LNCaP clone FGC (cell line): ENCODE results near the gene SFXN1.

Experiments
- DNase-seq: peaks from one replicate; pipeline ENCODE4 v3.0.0-alpha.2; 2011; ENCODE audit warnings: low read depth
- H3K4me3 ChIP-seq: 2 replicates; pipeline ENCODE4 v1.5.1; 2011; ENCODE audit warnings: mild to moderate bottlenecking, low read depth, low read length, control low read depth
- CTCF ChIP-seq: IDR thresholded peaks from 2 replicates; pipeline ENCODE4 v1.5.1; 2012; ENCODE audit warnings: mild to moderate bottlenecking; ENCODE audit not compliant: control insufficient read depth, insufficient read depth; ENCODE audit errors: extremely low read depth

Gene SFXN1

GRCh38 chr5:175535796-175536195 is 57.4 kb downstream of the SFXN1 start:
- no peak for TF ChIP-seq CTCF
- no peak for DNase-seq
- no peak overlapping the region for H3K4me3 ChIP-seq

- TF ChIP-seq CTCF, result no peak
- no peak overlapping the region for H3K4me3 ChIP-seq
- DNase-seq, result no peak
Observed at GRCh38 chr5:175538576-175538975, 60.2 kb downstream of the SFXN1 start.

GRCh38 chr5:175539936-175540335 is 61.6 kb downstream of the SFXN1 start:
- H3K4me3 ChIP-seq, result no peak overlapping the region
- DNase-seq, result no peak
- no peak for TF ChIP-seq CTCF

- TF ChIP-seq CTCF, result no peak
- no peak overlapping the region for H3K4me3 ChIP-seq
- DNase-seq, result no peak
Observed at GRCh38 chr5:175541264-175541663, 62.9 kb downstream of the SFXN1 start.

GRCh38 chr5:175542232-175542965 is 64.0 kb downstream of the SFXN1 start:
- no peak for TF ChIP-seq CTCF
- DNase-seq, result no peak
- no peak overlapping the region for H3K4me3 ChIP-seq

- no peak for TF ChIP-seq CTCF
- DNase-seq, result no peak
- H3K4me3 ChIP-seq, result no peak overlapping the region
Observed at GRCh38 chr5:175542966-175543235, 64.5 kb downstream of the SFXN1 start.

- no peak for TF ChIP-seq CTCF
- no peak overlapping the region for H3K4me3 ChIP-seq
- DNase-seq, result no peak
Observed at GRCh38 chr5:175544108-175544511, 65.8 kb downstream of the SFXN1 start.
